Measurements from ENCODE around the gene CSF1R.

CSF1R gene

DNA sequence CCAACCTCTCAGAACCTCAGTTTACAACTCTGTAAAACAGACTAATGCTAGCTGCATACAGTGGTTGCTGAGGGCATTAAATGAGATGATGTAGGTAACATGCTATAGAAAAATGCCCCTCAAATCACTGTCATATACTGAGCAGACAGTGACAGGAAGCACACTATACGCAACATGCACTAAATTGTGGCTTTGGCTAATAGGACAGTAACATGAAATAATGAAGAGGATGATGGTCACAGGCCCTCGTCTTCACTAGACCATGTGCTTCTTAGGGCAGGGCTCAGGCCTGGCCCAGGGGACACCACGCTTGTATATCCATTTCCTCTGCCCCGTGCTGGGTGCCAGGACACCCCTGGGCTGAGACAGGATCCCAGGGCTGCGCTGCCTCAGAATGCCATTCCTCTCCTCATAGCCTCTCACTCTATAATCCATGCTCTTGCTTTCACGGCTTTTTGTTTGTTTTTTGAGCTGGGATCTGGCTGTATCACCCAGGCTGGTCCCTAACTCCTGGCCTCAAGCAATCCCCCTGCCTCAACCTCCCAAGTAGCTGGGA lies 18.9 kb downstream of the CSF1R start:
- Histone ChIP-seq H2AFZ (ENCODE audit: low read depth, low read length) (no peak overlapping the region), H3K4me3 (ENCODE audit: low read length) (no peak overlapping the region), H3K27me3 (ENCODE audit: insufficient read depth, low read length) (peaks cover 16% of the 10 kb centered on the region), H3K36me3 (ENCODE audit: insufficient read depth, low read length) (no peaks in the 10 kb centered on the region), H3K9me3 (ENCODE audit: low read length) (no peaks in the 10 kb centered on the region), H3K4me1 (ENCODE audit: insufficient read depth, low read length) (no peaks in the 10 kb centered on the region)

DNA sequence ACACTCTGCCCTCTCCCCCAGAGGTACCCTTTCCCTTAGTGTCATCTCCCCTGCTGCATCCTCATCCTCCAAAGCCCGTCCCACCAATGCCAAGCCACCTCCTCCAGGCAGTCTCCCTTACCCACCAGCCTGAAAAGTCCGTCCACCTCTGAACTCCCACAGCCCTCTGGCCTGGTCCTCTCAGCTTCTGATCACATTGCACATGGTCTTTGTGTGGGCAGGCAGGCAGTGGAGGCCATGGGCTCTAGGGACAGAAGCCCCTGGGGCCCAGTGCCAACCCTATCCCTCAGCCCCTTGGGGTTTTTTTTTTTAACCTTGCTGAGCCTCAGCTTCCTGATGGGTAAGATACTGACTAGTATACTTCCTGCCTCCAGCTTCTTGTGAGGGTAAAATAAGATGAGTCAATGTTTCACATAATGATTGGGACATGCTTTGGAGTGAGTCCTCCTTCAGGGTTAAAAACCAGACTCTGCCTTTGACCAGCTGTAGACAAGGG lies 19.4 kb downstream of the CSF1R start:
- H3K4me3 ChIP-seq (ENCODE audit: low read length) = no peak overlapping the region
- peaks cover 16% of the 10 kb centered on the region for H3K27me3 ChIP-seq (ENCODE audit: insufficient read depth, low read length)
- no peaks in the 10 kb centered on the region for H3K36me3 ChIP-seq (ENCODE audit: insufficient read depth, low read length)
- H3K4me1 ChIP-seq (ENCODE audit: insufficient read depth, low read length) = no peaks in the 10 kb centered on the region
- no peaks in the 10 kb centered on the region for H3K9me3 ChIP-seq (ENCODE audit: low read length)
- no peak overlapping the region for H2AFZ ChIP-seq (ENCODE audit: low read depth, low read length)

DNA sequence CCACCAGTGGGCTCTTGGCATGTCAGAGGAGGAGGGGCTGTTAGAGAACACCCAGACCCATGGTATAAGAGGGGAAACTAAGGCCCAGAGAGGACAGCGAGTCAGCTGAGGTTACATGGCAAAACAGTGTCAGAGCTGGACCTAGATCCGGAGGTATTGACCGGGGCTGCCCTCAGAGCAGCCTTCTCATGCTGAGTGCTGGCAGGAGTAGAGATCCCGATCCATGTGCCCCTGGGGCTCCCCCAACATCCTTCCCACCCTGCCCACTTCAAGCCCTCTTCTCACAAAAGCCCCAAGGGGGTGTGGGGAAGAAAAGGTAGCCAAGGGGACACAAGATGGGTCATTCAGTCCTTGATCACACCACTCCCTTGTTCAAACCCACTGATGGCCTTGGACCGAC lies 19.9 kb downstream of the CSF1R start:
- Histone ChIP-seq H3K27me3 (ENCODE audit: insufficient read depth, low read length) (peaks cover 16% of the 10 kb centered on the region), H3K36me3 (ENCODE audit: insufficient read depth, low read length) (no peaks in the 10 kb centered on the region), H3K4me3 (ENCODE audit: low read length) (no peak overlapping the region), H3K4me1 (ENCODE audit: insufficient read depth, low read length) (no peaks in the 10 kb centered on the region), H2AFZ (ENCODE audit: low read depth, low read length) (no peak overlapping the region), H3K9me3 (ENCODE audit: low read length) (no peaks in the 10 kb centered on the region)

GRCh38 chr5:150065886-150066285 lies 20.5 kb downstream of the CSF1R start:
- no peaks in the 10 kb centered on the region for H3K4me1 ChIP-seq (ENCODE audit: insufficient read depth, low read length)
- no peak overlapping the region for H2AFZ ChIP-seq (ENCODE audit: low read depth, low read length)
- H3K4me3 ChIP-seq (ENCODE audit: low read length) = no peak overlapping the region
- no peaks in the 10 kb centered on the region for H3K9me3 ChIP-seq (ENCODE audit: low read length)
- H3K36me3 ChIP-seq (ENCODE audit: insufficient read depth, low read length) = no peaks in the 10 kb centered on the region
- H3K27me3 ChIP-seq (ENCODE audit: insufficient read depth, low read length) = peaks cover 16% of the 10 kb centered on the region

- H3K4me3 ChIP-seq (ENCODE audit: low read length) = no peak overlapping the region
- H3K4me1 ChIP-seq (ENCODE audit: insufficient read depth, low read length) = no peaks in the 10 kb centered on the region
- H3K36me3 ChIP-seq (ENCODE audit: insufficient read depth, low read length) = no peaks in the 10 kb centered on the region
- H3K9me3 ChIP-seq (ENCODE audit: low read length) = no peaks in the 10 kb centered on the region
- peaks cover 16% of the 10 kb centered on the region for H3K27me3 ChIP-seq (ENCODE audit: insufficient read depth, low read length)
- H2AFZ ChIP-seq (ENCODE audit: low read depth, low read length) = no peak overlapping the region
Measured at GRCh38 chr5:150065346-150065745, 21.0 kb downstream of the CSF1R start.

DNA sequence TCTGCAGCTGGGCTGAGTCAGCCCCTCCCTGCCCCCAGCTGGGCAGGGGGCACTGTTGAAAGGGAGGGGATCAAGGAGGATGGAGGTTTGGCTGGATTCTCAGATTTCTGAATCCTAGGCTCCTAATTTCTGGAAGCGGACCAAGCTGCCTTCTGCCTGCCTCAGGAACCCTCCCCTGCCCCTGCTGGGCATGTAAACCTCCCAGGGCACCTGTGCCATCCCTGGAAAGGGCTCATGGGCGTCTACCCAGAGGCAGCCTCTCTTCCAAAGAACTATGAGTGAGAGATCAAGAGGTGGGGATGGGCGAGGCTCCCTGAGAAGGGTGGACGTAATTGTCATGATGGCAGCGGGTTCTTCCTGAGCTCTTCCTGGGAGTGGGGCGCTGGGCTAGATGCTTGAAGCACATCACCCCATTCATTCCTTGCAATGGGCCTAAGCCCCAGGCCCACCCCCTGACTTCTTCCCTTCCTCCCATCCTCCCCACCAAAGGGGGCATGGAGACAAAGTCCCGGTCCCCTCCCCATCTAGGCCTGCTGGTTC lies 21.6 kb downstream of the CSF1R start:
- no peak overlapping the region for H3K4me3 ChIP-seq (ENCODE audit: low read length)

DNA sequence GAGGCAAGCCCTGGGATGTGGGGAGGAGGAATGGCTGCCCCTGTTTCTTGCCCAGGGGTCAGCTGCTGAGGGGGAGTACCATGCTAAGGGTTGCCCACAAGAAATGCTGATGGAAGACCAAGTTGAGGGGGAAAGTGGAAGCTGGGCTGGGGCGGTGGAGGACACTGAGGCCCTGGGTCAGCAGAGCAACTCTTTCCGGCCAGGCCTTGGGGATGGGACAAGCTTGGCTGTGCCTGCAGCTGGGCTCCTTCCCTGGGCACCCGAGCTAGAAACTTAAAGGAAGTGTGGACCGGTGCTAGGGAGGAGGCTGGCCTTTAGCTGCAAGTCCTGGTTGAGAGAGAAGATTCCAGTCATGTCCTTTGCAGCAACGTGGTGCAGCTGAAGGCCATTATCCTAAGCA lies 22.7 kb downstream of the CSF1R start:
- Histone ChIP-seq H2AFZ (ENCODE audit: low read depth, low read length) (no peak overlapping the region), H3K4me3 (ENCODE audit: low read length) (no peak overlapping the region), H3K27me3 (ENCODE audit: insufficient read depth, low read length) (peaks cover 13% of the 10 kb centered on the region), H3K9me3 (ENCODE audit: low read length) (no peaks in the 10 kb centered on the region), H3K4me1 (ENCODE audit: insufficient read depth, low read length) (no peaks in the 10 kb centered on the region), H3K36me3 (ENCODE audit: insufficient read depth, low read length) (no peaks in the 10 kb centered on the region)

More for the DNA sequence above, 21.6 kb downstream of the CSF1R start:
- Histone ChIP-seq H2AFZ (ENCODE audit: low read depth, low read length) (no peak overlapping the region), H3K27me3 (ENCODE audit: insufficient read depth, low read length) (peaks cover 13% of the 10 kb centered on the region), H3K9me3 (ENCODE audit: low read length) (no peaks in the 10 kb centered on the region), H3K36me3 (ENCODE audit: insufficient read depth, low read length) (no peaks in the 10 kb centered on the region), H3K4me1 (ENCODE audit: insufficient read depth, low read length) (no peaks in the 10 kb centered on the region)

- Histone ChIP-seq H3K4me1 (ENCODE audit: insufficient read depth, low read length) (no peaks in the 10 kb centered on the region), H3K27me3 (ENCODE audit: insufficient read depth, low read length) (peaks cover 4% of the 10 kb centered on the region), H2AFZ (ENCODE audit: low read depth, low read length) (no peak overlapping the region), H3K4me3 (ENCODE audit: low read length) (no peak overlapping the region), H3K9me3 (ENCODE audit: low read length) (no peaks in the 10 kb centered on the region), H3K36me3 (ENCODE audit: insufficient read depth, low read length) (no peaks in the 10 kb centered on the region)
Measured at GRCh38 chr5:150062216-150062922, 24.0 kb downstream of the CSF1R start.

DNA sequence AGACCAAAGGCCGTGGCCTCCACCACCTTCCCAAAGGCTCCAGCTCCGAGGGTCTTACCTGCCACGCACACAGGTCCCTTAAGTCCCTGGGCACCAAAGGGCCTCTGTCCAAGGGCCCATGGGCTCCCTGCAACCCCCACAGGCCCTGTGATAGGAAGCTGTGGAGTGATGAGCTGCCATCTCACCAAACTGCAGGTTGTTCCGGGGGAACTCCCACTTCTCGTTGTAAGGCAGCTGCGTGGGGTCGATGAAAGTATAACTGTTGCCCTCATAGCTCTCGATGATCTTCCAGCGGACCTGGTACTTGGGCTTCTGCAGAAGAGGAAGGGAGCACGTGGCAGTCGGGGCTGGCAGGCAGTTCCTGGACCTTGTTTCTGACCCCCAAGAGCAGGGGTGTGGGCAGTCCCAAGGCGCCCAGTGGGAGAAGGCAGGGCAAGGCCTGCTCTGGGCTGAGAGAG lies 24.8 kb downstream of the CSF1R start:
- no peaks in the 10 kb centered on the region for H3K4me1 ChIP-seq (ENCODE audit: insufficient read depth, low read length)
- H3K27me3 ChIP-seq (ENCODE audit: insufficient read depth, low read length) = peaks cover 4% of the 10 kb centered on the region
- H3K9me3 ChIP-seq (ENCODE audit: low read length) = no peaks in the 10 kb centered on the region
- H2AFZ ChIP-seq (ENCODE audit: low read depth, low read length) = no peak overlapping the region
- H3K36me3 ChIP-seq (ENCODE audit: insufficient read depth, low read length) = no peaks in the 10 kb centered on the region
- H3K4me3 ChIP-seq (ENCODE audit: low read length) = no peak overlapping the region

DNA sequence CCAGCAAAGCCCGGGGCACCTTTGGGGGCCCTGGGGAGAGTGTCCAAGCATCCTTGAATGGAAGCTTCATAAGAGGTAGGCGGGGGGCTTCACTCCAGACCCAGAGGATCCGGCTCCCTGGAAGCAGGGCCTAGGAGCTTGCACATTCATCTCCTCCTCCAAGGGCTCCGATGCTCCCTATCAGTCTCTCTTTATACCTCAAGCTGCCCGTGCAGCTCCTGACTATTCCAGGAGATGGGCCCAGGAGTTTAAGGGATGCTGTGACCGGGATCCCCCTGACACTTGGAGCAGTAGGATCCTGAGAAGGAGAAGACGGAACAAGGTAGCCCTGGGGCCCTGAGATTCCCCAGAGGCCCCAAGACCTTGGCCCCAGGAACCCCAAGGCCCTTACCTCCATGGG lies 25.9 kb downstream of the CSF1R start:
- H3K9me3 ChIP-seq (ENCODE audit: low read length) = no peaks in the 10 kb centered on the region
- no peaks in the 10 kb centered on the region for H3K36me3 ChIP-seq (ENCODE audit: insufficient read depth, low read length)
- H3K4me1 ChIP-seq (ENCODE audit: insufficient read depth, low read length) = no peaks in the 10 kb centered on the region
- no peak overlapping the region for H2AFZ ChIP-seq (ENCODE audit: low read depth, low read length)
- no peaks in the 10 kb centered on the region for H3K27me3 ChIP-seq (ENCODE audit: insufficient read depth, low read length)
- H3K4me3 ChIP-seq (ENCODE audit: low read length) = no peak overlapping the region

GRCh38 chr5:150059623-150060022 lies 26.7 kb downstream of the CSF1R start:
- Histone ChIP-seq H3K9me3 (ENCODE audit: low read length) (no peaks in the 10 kb centered on the region), H3K36me3 (ENCODE audit: insufficient read depth, low read length) (peaks cover 2% of the 10 kb centered on the region), H3K4me1 (ENCODE audit: insufficient read depth, low read length) (no peaks in the 10 kb centered on the region), H3K4me3 (ENCODE audit: low read length) (no peak overlapping the region), H3K27me3 (ENCODE audit: insufficient read depth, low read length) (no peaks in the 10 kb centered on the region), H2AFZ (ENCODE audit: low read depth, low read length) (no peak overlapping the region)

DNA sequence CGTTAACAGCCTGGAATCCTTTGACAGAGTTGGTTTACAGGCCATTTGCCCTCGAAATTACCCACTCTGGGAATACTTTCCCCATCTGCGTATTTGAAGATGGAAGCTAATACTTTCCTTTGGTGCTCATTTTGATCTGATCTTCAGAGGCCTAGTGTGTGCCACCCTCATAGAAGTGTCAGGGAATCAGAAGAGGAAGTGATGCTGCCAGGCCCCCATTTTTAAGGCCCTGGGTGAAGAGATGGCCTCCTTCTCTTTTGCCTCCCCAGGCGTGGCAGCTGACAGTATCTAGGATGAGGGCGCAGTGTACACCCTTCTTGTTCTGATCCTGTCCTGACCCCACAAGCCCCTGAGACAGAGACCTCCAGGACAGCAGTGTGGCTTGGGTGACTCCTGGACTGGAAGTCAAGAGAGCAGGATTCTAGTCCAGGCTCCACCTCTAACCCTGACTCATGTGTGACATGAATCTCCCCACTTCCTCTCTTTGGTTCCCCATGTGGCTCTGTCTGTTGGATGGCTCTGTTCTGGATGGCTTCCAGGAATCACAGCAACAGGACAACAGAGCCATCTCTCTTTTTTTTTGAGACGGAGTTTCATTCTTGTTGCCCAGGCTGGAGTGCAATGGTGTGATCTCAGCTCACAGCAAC lies 27.8 kb downstream of the CSF1R start:
- no peak overlapping the region for H3K4me3 ChIP-seq (ENCODE audit: low read length)
- H3K9me3 ChIP-seq (ENCODE audit: low read length) = no peaks in the 10 kb centered on the region
- H2AFZ ChIP-seq (ENCODE audit: low read depth, low read length) = no peak overlapping the region
- H3K36me3 ChIP-seq (ENCODE audit: insufficient read depth, low read length) = peaks cover 11% of the 10 kb centered on the region
- no peaks in the 10 kb centered on the region for H3K27me3 ChIP-seq (ENCODE audit: insufficient read depth, low read length)
- H3K4me1 ChIP-seq (ENCODE audit: insufficient read depth, low read length) = no peaks in the 10 kb centered on the region

- H3K4me3 ChIP-seq (ENCODE audit: low read length) = no peak overlapping the region
- H2AFZ ChIP-seq (ENCODE audit: low read depth, low read length) = no peak overlapping the region
- H3K36me3 ChIP-seq (ENCODE audit: insufficient read depth, low read length) = peaks cover 17% of the 10 kb centered on the region
- no peaks in the 10 kb centered on the region for H3K4me1 ChIP-seq (ENCODE audit: insufficient read depth, low read length)
- H3K9me3 ChIP-seq (ENCODE audit: low read length) = no peaks in the 10 kb centered on the region
- no peaks in the 10 kb centered on the region for H3K27me3 ChIP-seq (ENCODE audit: insufficient read depth, low read length)
Measured at GRCh38 chr5:150057996-150058395, 28.4 kb downstream of the CSF1R start.

Measured in neuron (in vitro differentiated cells).